Measurements from ENCODE around the gene BICC1. TPM values are rescaled to one million over a fixed set of nuclear protein-coding genes. Genes with fewer than 3 reads are reported as not detected.

Gene BICC1
- total RNA-seq, 1 donor from 2014 or later: 9.3 TPM

- no peaks in the 10 kb centered on the region for H3K36me3 ChIP-seq
- DNase-seq (ENCODE audit: low spot score in 2 of 2): no peak
- H3K4me3 ChIP-seq: peak overlapping the region; percentile 41 to 51
- H3K4me1 ChIP-seq: peaks cover 0 to 22% of the 10 kb centered on the region in 2 donors
- peak overlapping the region; percentile 67 to 78 for H3K27ac ChIP-seq
- no peak for TF ChIP-seq CTCF (IDR thresholded peaks at IDR 0.05)
- no peaks in the 10 kb centered on the region for H3K27me3 ChIP-seq
- intact Hi-C loops (cut with DNase I): no loop called here
- H3K9me3 ChIP-seq: no peaks in the 10 kb centered on the region
Measured at GRCh38 chr10:58755677-58756076, 243.0 kb downstream of the BICC1 start.

GRCh38 chr10:58756130-58756719, 243.6 kb downstream of the BICC1 start:
- DNase-seq (ENCODE audit: low spot score in 2 of 2): no peak

GRCh38 chr10:58757352-58758065, 244.8 kb downstream of the BICC1 start:
- intact Hi-C loops (cut with DNase I): no loop called here
- Histone ChIP-seq H3K27ac (no peak overlapping the region), H3K36me3 (no peaks in the 10 kb centered on the region), H3K4me1 (peaks cover 0 to 22% of the 10 kb centered on the region in 2 donors), H3K4me3 (no peak overlapping the region), H3K27me3 (no peaks in the 10 kb centered on the region), H3K9me3 (no peaks in the 10 kb centered on the region)
- DNase-seq (ENCODE audit: low spot score in 2 of 2): no peak
- TF ChIP-seq CTCF (IDR thresholded peaks at IDR 0.05): no peak

More at GRCh38 chr10:58756130-58756719, 243.6 kb downstream of the BICC1 start:
- H3K4me3 ChIP-seq: peak overlapping the region; percentile 41 to 51
- peaks cover 0 to 22% of the 10 kb centered on the region in 2 donors for H3K4me1 ChIP-seq
- H3K27me3 ChIP-seq: no peaks in the 10 kb centered on the region
- peak overlapping the region; percentile 67 to 78 for H3K27ac ChIP-seq
- intact Hi-C loops (cut with DNase I): no loop called here
- no peak for TF ChIP-seq CTCF (IDR thresholded peaks at IDR 0.05)
- no peaks in the 10 kb centered on the region for H3K36me3 ChIP-seq
- H3K9me3 ChIP-seq: no peaks in the 10 kb centered on the region

GRCh38 chr10:58758321-58758720, 245.6 kb downstream of the BICC1 start:
- Histone ChIP-seq H3K4me3 (no peak overlapping the region), H3K4me1 (peaks cover 0 to 22% of the 10 kb centered on the region in 2 donors), H3K36me3 (no peaks in the 10 kb centered on the region), H3K9me3 (no peaks in the 10 kb centered on the region), H3K27ac (no peak overlapping the region), H3K27me3 (no peaks in the 10 kb centered on the region)
- no peak for DNase-seq (ENCODE audit: low spot score in 2 of 2)
- intact Hi-C loops (cut with DNase I): no loop called here
- no peak for TF ChIP-seq CTCF (IDR thresholded peaks at IDR 0.05)

- intact Hi-C loops (cut with DNase I): no loop called here
Measured at GRCh38 chr10:58764087-58764747, 251.5 kb downstream of the BICC1 start.

More at GRCh38 chr10:58764087-58764747, 251.5 kb downstream of the BICC1 start:
- no peak for DNase-seq (ENCODE audit: low spot score in 2 of 2)
- H3K27me3 ChIP-seq: no peaks in the 10 kb centered on the region
- peaks cover 0 to 13% of the 10 kb centered on the region in 2 donors for H3K9me3 ChIP-seq
- H3K36me3 ChIP-seq: no peaks in the 10 kb centered on the region
- no peak overlapping the region for H3K4me3 ChIP-seq
- H3K27ac ChIP-seq: no peak overlapping the region
- H3K4me1 ChIP-seq: no peaks in the 10 kb centered on the region
- TF ChIP-seq CTCF (IDR thresholded peaks at IDR 0.05): no peak

All from ascending aorta (tissue), 2 donors.